ENCODE measurements around the gene SLC38A3. TPM values are rescaled to one million over a fixed set of nuclear protein-coding genes. Genes with fewer than 3 reads are reported as not detected.

SLC38A3 gene
- total RNA-seq, 4 donors from 2014 or later, result 0.69 to 4.1 TPM; not detected in 2

DNA sequence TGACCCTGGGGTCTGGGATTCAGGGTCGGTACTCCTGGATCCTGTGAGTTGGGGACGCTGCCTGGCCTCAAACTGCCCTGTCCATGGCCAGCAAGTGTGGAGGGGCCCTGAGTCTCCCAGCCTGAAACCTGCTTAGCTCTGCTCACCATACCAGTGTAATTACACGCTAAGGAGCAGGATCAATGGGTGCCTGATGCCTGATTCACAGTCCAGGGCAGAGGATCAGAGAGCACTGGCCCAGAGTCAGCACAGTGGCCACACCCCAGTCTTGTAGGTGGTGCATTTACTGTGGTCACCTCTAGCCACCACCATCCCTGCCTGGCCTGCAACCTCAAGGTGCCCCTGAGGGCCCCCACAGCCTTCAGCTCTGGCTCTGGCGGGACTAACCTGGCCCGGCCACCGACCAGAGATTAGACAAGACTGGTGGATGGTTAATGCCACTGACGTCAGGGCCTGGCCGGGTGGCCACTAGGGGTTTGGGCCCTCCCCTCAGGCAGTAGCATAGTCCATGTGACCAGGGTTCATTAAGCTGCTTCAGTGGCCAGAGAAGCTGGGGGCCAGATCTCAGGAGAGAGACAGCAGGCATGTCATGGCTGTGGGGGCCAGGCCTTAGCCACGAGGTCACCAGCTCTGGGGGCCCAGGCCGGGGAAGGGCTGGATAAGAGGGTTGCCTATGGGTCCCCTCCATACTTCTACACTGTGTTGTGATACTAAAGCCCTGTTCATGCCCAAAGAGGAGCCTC is 3.3 kb upstream of the SLC38A3 start:
- no peaks in the 10 kb centered on the region for H3K36me3 ChIP-seq
- TF ChIP-seq, protein P1, sequence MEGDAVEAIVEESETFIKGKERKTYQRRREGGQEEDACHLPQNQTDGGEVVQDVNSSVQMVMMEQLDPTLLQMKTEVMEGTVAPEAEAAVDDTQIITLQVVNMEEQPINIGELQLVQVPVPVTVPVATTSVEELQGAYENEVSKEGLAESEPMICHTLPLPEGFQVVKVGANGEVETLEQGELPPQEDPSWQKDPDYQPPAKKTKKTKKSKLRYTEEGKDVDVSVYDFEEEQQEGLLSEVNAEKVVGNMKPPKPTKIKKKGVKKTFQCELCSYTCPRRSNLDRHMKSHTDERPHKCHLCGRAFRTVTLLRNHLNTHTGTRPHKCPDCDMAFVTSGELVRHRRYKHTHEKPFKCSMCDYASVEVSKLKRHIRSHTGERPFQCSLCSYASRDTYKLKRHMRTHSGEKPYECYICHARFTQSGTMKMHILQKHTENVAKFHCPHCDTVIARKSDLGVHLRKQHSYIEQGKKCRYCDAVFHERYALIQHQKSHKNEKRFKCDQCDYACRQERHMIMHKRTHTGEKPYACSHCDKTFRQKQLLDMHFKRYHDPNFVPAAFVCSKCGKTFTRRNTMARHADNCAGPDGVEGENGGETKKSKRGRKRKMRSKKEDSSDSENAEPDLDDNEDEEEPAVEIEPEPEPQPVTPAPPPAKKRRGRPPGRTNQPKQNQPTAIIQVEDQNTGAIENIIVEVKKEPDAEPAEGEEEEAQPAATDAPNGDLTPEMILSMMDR (IDR thresholded peaks at IDR 0.05), result no peak
- TF ChIP-seq POLR2A (IDR thresholded peaks at IDR 0.05), result no peak
- no peak for DNase-seq
- no peak overlapping the region for H3K4me3 ChIP-seq
- H3K4me1 ChIP-seq, result peaks cover 0 to 13% of the 10 kb centered on the region in 2 donors
- intact Hi-C loops (cut with DNase I; ENCODE audit: low total_unique reads), result no loop called here
- peaks cover 14 to 17% of the 10 kb centered on the region in 2 donors for H3K27me3 ChIP-seq
- no peak overlapping the region for H3K27ac ChIP-seq
- H3K9me3 ChIP-seq, result no peaks in the 10 kb centered on the region

DNA sequence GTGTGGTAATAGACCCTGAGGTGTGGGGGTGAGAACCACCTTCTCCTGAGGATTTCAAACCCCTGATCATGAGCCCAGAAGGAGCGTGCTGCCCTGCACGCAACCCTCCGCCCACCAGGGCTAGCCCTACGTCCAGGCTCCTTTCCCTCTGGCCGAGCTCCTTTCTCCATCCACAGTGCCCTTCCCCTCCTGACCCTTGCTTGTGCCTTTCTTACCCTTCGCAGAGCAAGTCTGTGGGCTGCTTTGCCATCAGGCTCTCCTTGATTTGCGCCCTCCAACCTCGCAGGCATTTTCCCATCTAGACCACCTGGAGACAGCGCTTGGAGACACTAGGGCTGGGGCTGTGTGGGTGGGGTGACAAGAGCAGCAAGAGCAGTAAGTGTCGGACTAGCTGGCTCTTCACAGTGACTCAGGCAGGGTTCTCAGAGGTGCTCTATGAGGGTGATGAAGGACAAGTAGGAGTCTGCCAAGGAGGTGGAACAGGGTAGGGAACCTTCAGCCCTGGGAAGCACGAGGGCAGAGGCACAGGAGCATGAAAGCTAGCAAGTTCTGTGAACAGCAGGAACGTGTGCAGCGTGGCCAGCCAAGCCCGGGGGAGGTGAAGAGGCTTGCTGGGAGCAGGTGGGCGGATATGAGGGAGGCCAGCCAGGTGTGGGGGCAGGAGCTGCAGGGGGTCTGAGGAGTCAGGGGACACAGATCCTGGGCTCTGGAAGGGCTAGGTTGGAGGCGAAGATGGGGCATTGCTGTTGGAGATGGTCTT is 2.5 kb upstream of the SLC38A3 start:
- Histone ChIP-seq H3K4me1 (peaks cover 0 to 13% of the 10 kb centered on the region in 2 donors), H3K4me3 (no peak overlapping the region), H3K27me3 (peaks cover 14 to 17% of the 10 kb centered on the region in 2 donors), H3K36me3 (no peaks in the 10 kb centered on the region), H3K27ac (no peak overlapping the region), H3K9me3 (no peaks in the 10 kb centered on the region)
- no peak for DNase-seq
- TF ChIP-seq POLR2A (IDR thresholded peaks at IDR 0.05), result no peak
- intact Hi-C loops (cut with DNase I; ENCODE audit: low total_unique reads), result no loop called here

DNA sequence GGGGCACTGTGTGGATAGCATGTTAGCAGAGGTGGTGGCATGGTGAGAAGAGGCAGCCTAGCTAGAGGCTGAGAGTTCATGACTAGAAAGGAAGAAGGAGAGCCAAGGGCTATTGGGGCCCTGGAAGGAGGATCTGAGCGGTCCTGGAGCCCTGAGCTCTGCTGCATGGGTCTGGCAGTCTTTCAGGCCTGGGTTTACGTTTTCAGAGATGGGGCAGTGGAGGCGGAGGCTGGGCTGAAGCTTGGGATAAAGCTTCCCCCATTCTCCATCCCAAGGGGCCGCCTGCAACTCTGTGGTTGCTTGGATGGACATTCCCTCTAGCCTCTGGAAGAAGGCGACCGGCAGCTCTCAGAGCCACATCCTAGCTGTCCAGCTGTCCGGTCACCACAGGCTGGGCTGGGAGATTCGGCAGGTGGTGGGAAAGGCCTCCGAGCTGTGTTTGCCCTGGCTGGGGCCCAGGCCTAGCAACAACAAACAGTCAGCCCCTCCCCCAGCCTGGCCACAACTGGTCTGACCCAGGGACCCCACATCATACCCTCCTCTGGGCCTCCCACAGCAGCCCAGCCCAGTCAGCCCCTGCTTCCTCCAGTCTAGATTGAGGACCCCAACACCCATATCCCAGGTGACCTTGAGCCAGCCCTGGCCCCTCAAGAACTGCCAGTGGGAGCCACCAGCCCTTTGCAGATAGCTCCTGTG is 1.8 kb upstream of the SLC38A3 start:
- intact Hi-C loops (cut with DNase I; ENCODE audit: low total_unique reads), result no loop called here
- Histone ChIP-seq H3K4me1 (peaks cover 0 to 13% of the 10 kb centered on the region in 2 donors), H3K27ac (no peak overlapping the region), H3K4me3 (no peak overlapping the region), H3K27me3 (peaks cover 14 to 17% of the 10 kb centered on the region in 2 donors), H3K36me3 (no peaks in the 10 kb centered on the region), H3K9me3 (no peaks in the 10 kb centered on the region)
- TF ChIP-seq POLR2A (IDR thresholded peaks at IDR 0.05), result no peak
- TF ChIP-seq, protein P1 (IDR thresholded peaks at IDR 0.05), result no peak
- no peak for DNase-seq

DNA sequence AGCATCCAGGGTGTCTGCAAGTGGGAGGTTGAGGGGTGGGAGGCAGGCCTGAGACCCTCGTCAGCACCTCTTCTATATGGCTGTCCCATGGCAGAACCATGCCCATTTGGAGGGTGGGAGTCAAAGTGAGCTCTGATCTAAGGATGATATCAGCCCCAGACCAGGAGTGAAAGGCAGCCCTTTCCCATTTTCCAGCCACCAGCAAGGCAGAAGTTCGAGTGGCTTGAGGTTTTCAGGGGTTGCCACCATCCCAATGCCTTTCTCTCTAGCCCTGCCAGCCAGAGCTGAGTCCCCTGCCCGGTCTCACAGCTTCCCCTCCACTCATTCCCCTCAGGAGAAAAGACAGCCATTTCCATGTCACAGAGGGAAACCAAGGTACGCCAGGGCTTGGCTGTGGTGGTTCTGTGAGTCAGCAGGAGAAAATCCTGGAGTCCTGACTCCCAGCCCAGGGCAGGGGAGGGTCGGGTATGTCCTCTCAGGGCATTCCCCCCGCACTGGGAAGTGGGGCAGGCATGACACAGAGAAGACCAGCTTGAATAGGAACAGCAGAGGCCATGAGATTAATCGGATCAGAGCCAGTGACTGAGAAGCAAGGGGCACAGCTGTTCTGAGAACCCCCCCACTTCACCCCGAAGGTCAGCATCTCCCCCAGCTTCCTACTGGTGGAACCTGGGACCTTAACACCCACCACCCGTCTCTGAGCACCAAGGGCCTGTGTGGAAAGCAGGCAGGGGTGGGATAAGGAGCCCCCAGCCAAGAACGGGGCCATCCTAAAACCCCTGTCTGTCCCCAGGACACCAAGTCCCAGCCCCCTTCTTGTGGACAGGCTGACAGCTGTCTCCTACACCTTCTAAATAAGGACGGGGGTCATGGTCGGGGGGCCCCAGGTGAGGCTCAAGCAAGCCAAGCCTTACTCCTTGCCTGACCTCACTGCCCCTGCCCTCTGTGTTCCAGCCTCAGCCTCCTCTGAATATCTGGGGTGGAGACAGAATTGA is 965 bp upstream of the SLC38A3 start:
- Histone ChIP-seq H3K27me3 (peaks cover 14 to 17% of the 10 kb centered on the region in 2 donors), H3K9me3 (no peaks in the 10 kb centered on the region), H3K4me3 (no peak overlapping the region), H3K4me1 (peaks cover 0 to 13% of the 10 kb centered on the region in 2 donors), H3K36me3 (no peaks in the 10 kb centered on the region), H3K27ac (no peak overlapping the region)
- no peak for DNase-seq
- TF ChIP-seq, protein P1 (IDR thresholded peaks at IDR 0.05), result no peak
- no peak for TF ChIP-seq POLR2A (IDR thresholded peaks at IDR 0.05)
- intact Hi-C loops (cut with DNase I; ENCODE audit: low total_unique reads), result no loop called here

All from uterus (tissue), 4 donors.